Measurements from ENCODE around the gene MIR17HG. TPM values are rescaled to one million over a fixed set of nuclear protein-coding genes. Genes with fewer than 3 reads are reported as not detected.
A peak's percentile ranks its signal among the peaks of the same experiment; 100 is the strongest.

Gene MIR17HG
- polyA plus RNA-seq, 4 donors, result 0.67 to 8.2 (median 1.8) TPM

GRCh38 chr13:91368101-91368500 is 20.6 kb downstream of the MIR17HG start:
- FAIRE-seq, result no peak

DNA sequence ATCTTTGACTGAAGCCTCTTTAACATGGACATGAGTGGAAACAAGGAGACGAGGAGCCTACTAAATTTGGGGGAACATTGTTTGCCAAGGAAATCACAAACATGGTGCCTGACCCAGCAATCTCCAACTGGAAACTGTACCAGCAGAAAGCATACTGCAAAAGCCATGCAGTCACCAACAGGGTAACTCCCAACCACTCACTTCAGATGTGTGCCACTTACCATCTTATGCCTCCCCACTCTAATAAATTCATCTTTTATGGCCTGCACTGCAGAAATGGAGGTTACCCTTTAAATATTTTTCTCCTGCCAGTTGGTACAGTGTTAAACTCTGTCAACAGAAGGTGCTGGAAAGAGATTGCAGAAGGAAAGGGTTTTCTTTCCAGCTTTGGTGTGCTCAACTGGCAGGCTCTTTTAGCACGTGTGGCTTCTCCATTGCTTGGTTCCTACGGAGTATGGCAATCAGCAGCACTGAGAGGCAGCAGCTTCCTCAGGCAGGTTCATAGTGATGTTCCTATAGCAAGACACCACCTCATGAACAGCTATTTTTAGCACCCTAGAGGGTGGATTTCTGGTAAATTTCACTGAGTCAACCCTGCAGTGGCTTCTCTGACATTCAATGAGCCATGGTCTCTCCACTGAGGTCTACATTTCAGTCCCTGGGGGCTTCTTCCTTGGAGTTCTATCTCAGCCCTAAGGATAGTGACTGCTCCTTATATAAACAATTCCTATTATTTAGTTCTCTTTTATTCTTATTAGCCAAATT is 21.4 kb downstream of the MIR17HG start:
- DNase-seq (no peak), FAIRE-seq (no peak)
- Histone ChIP-seq H3K9me3 (ENCODE audit: control insufficient read depth in 2 of 2, insufficient read depth in 1 of 2, low read depth in 1 of 2, low read length in 1 of 2) (no peaks in the 10 kb centered on the region), H3K27me3 (ENCODE audit: control insufficient read depth in 3 of 3, insufficient read depth in 3 of 3, low read length in 3 of 3) (no peaks in the 10 kb centered on the region), H3K27ac (ENCODE audit: low read depth in 1 of 3, low read length in 2 of 3) (no peak overlapping the region), H3K4me3 (ENCODE audit: low read depth in 1 of 3, low read length in 3 of 3) (no peak overlapping the region), H3K36me3 (ENCODE audit: control insufficient read depth in 3 of 3, insufficient read depth in 2 of 3, low read depth in 1 of 3, low read length in 3 of 3) (no peaks in the 10 kb centered on the region), H3K4me1 (ENCODE audit: control insufficient read depth in 3 of 3, insufficient read depth in 2 of 3, low read depth in 1 of 3, low read length in 2 of 3) (peaks cover 0 to 3% (median 0%) of the 10 kb centered on the region in 3 donors)
- WGBS, 3 donors, result 83 to 92% (median 85%) methylated on average over 3 of the region's 3 CpGs

More at GRCh38 chr13:91368101-91368500, 20.6 kb downstream of the MIR17HG start:
- H3K9me3 ChIP-seq (ENCODE audit: control insufficient read depth in 2 of 2, insufficient read depth in 1 of 2, low read depth in 1 of 2, low read length in 1 of 2), result no peaks in the 10 kb centered on the region
- WGBS, 3 donors, result 38 to 97% (median 87%) methylated on average over 1 of the region's 1 CpG
- H3K4me1 ChIP-seq (ENCODE audit: control insufficient read depth in 3 of 3, insufficient read depth in 2 of 3, low read depth in 1 of 3, low read length in 2 of 3), result peaks cover 0 to under 1% (median 0%) of the 10 kb centered on the region in 3 donors
- no peak overlapping the region for H3K4me3 ChIP-seq (ENCODE audit: low read depth in 1 of 3, low read length in 3 of 3)
- no peaks in the 10 kb centered on the region for H3K36me3 ChIP-seq (ENCODE audit: control insufficient read depth in 3 of 3, insufficient read depth in 2 of 3, low read depth in 1 of 3, low read length in 3 of 3)
- no peak for DNase-seq
- H3K27ac ChIP-seq (ENCODE audit: low read depth in 1 of 3, low read length in 2 of 3), result no peak overlapping the region
- no peaks in the 10 kb centered on the region for H3K27me3 ChIP-seq (ENCODE audit: control insufficient read depth in 3 of 3, insufficient read depth in 3 of 3, low read length in 3 of 3)

DNA sequence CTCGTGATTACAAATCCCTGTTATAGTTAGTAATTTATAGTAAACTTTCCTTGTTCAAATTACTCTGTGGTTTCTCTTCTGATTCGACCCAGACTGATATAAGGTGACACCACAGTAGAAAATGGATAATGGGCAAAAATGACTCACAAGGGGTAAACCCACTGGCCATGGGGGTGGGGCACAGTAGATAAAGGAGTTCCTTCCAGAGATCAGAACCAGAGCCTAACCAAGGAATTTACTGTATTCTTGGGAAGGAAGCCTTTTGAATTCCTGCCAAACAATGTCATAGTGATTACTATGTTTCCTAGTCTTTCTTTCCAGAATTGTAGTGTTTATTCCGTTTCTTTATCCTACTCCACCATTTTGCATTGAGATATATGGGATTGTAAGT is 21.9 kb downstream of the MIR17HG start:
- DNase-seq (no peak), FAIRE-seq (no peak)
- no peak overlapping the region for H3K4me3 ChIP-seq (ENCODE audit: low read depth in 1 of 3, low read length in 3 of 3)
- H3K4me1 ChIP-seq (ENCODE audit: control insufficient read depth in 3 of 3, insufficient read depth in 2 of 3, low read depth in 1 of 3, low read length in 2 of 3), result peaks cover 0 to 3% (median 0%) of the 10 kb centered on the region in 3 donors
- no peaks in the 10 kb centered on the region for H3K36me3 ChIP-seq (ENCODE audit: control insufficient read depth in 3 of 3, insufficient read depth in 2 of 3, low read depth in 1 of 3, low read length in 3 of 3)
- WGBS, 3 donors, result 26 to 48% (median 35%) methylated on average over 3 of the region's 3 CpGs
- no peak overlapping the region for H3K27ac ChIP-seq (ENCODE audit: low read depth in 1 of 3, low read length in 2 of 3)
- H3K27me3 ChIP-seq (ENCODE audit: control insufficient read depth in 3 of 3, insufficient read depth in 3 of 3, low read length in 3 of 3), result no peaks in the 10 kb centered on the region
- no peaks in the 10 kb centered on the region for H3K9me3 ChIP-seq (ENCODE audit: control insufficient read depth in 2 of 2, insufficient read depth in 1 of 2, low read depth in 1 of 2, low read length in 1 of 2)

DNA sequence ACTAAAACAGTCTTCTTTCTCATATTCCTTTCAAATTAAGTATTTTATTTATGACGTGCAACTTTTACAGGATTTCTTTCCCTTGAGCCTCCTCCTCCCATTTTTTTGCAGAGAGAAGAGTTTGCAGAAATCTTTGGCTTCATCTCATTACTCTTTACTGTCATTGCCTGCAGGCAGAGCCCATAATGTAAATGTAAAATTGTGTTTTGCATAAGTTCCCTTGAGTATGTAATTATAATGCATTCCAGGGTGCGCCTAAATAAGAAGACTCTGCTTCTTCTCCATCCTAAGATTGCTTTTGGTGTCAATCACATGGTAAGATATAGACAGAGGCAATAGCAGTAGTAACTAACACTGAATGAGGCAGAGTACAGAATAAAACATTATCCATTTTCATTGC is 23.0 kb downstream of the MIR17HG start:
- 90 to 96% (median 93%) methylated on average over 2 of the region's 2 CpGs for WGBS, 3 donors
- H3K27me3 ChIP-seq (ENCODE audit: control insufficient read depth in 3 of 3, insufficient read depth in 3 of 3, low read length in 3 of 3), result no peaks in the 10 kb centered on the region
- DNase-seq (no peak), FAIRE-seq (no peak)
- no peak overlapping the region for H3K27ac ChIP-seq (ENCODE audit: low read depth in 1 of 3, low read length in 2 of 3)
- no peaks in the 10 kb centered on the region for H3K9me3 ChIP-seq (ENCODE audit: control insufficient read depth in 2 of 2, insufficient read depth in 1 of 2, low read depth in 1 of 2, low read length in 1 of 2)
- H3K4me1 ChIP-seq (ENCODE audit: control insufficient read depth in 3 of 3, insufficient read depth in 2 of 3, low read depth in 1 of 3, low read length in 2 of 3), result peaks cover 0 to 3% (median 0%) of the 10 kb centered on the region in 3 donors
- H3K4me3 ChIP-seq (ENCODE audit: low read depth in 1 of 3, low read length in 3 of 3), result no peak overlapping the region
- no peaks in the 10 kb centered on the region for H3K36me3 ChIP-seq (ENCODE audit: control insufficient read depth in 3 of 3, insufficient read depth in 2 of 3, low read depth in 1 of 3, low read length in 3 of 3)

- Histone ChIP-seq H3K27ac (ENCODE audit: low read depth in 1 of 3, low read length in 2 of 3) (peak overlapping the region in 1 of 3 donors; percentile 31), H3K27me3 (ENCODE audit: control insufficient read depth in 3 of 3, insufficient read depth in 3 of 3, low read length in 3 of 3) (no peaks in the 10 kb centered on the region), H3K36me3 (ENCODE audit: control insufficient read depth in 3 of 3, insufficient read depth in 2 of 3, low read depth in 1 of 3, low read length in 3 of 3) (no peaks in the 10 kb centered on the region), H3K4me1 (ENCODE audit: control insufficient read depth in 3 of 3, insufficient read depth in 2 of 3, low read depth in 1 of 3, low read length in 2 of 3) (peaks cover 0 to 3% (median 0%) of the 10 kb centered on the region in 3 donors), H3K4me3 (ENCODE audit: low read depth in 1 of 3, low read length in 3 of 3) (no peak overlapping the region), H3K9me3 (ENCODE audit: control insufficient read depth in 2 of 2, insufficient read depth in 1 of 2, low read depth in 1 of 2, low read length in 1 of 2) (no peaks in the 10 kb centered on the region)
- DNase-seq (peak in 1 of 2 donors; percentile 65), FAIRE-seq (no peak)
- 30 to 66% (median 42%) methylated on average over 3 of the region's 3 CpGs for WGBS, 3 donors
Measured at GRCh38 chr13:91372911-91373310, 25.4 kb downstream of the MIR17HG start.

DNA sequence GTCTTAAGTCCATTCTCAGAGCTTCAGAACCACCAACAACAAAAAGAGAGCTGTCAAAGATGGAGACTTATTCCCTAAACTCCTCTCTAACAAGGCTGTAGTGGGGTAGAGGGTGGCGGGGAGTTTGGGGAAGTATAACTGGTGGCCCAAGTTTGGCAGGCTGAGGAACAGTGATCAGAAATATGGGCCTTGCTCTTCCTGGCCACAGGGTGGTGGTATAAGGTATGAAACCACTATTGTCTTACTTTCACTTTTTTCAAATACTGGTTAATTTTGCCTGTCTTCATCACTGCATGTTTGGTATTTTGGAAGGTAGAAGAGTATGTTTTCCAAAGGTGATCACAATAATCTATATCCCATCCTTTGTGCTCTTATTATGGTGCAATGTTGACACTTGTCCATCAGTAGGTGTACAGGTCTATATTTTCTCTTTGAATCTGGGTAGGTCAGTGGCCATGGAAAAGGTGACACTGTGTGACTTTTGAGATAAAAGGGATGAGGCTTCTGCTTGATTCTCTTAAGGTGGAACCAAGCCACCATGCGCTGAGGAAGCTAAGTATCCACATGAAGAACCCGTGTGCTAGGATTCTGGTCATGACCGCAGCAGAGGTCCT is 27.7 kb downstream of the MIR17HG start:
- no peaks in the 10 kb centered on the region for H3K36me3 ChIP-seq (ENCODE audit: control insufficient read depth in 3 of 3, insufficient read depth in 2 of 3, low read depth in 1 of 3, low read length in 3 of 3)
- 70 to 83% (median 75%) methylated on average over 4 of the region's 4 CpGs for WGBS, 3 donors
- H3K27ac ChIP-seq (ENCODE audit: low read depth in 1 of 3, low read length in 2 of 3), result no peak overlapping the region
- H3K4me1 ChIP-seq (ENCODE audit: control insufficient read depth in 3 of 3, insufficient read depth in 2 of 3, low read depth in 1 of 3, low read length in 2 of 3), result peaks cover 0 to 3% (median 0%) of the 10 kb centered on the region in 3 donors
- H3K9me3 ChIP-seq (ENCODE audit: control insufficient read depth in 2 of 2, insufficient read depth in 1 of 2, low read depth in 1 of 2, low read length in 1 of 2), result no peaks in the 10 kb centered on the region
- FAIRE-seq (no peak), DNase-seq (no peak)
- H3K27me3 ChIP-seq (ENCODE audit: control insufficient read depth in 3 of 3, insufficient read depth in 3 of 3, low read length in 3 of 3), result no peaks in the 10 kb centered on the region
- no peak overlapping the region for H3K4me3 ChIP-seq (ENCODE audit: low read depth in 1 of 3, low read length in 3 of 3)

- Histone ChIP-seq H3K27ac (ENCODE audit: low read depth in 1 of 3, low read length in 2 of 3) (no peak overlapping the region), H3K27me3 (ENCODE audit: control insufficient read depth in 3 of 3, insufficient read depth in 3 of 3, low read length in 3 of 3) (no peaks in the 10 kb centered on the region), H3K4me3 (ENCODE audit: low read depth in 1 of 3, low read length in 3 of 3) (no peak overlapping the region), H3K36me3 (ENCODE audit: control insufficient read depth in 3 of 3, insufficient read depth in 2 of 3, low read depth in 1 of 3, low read length in 3 of 3) (no peaks in the 10 kb centered on the region), H3K9me3 (ENCODE audit: control insufficient read depth in 2 of 2, insufficient read depth in 1 of 2, low read depth in 1 of 2, low read length in 1 of 2) (no peaks in the 10 kb centered on the region), H3K4me1 (ENCODE audit: control insufficient read depth in 3 of 3, insufficient read depth in 2 of 3, low read depth in 1 of 3, low read length in 2 of 3) (no peaks in the 10 kb centered on the region)
- FAIRE-seq, result no peak
- no peak for DNase-seq
Measured at GRCh38 chr13:91381371-91381770, 33.9 kb downstream of the MIR17HG start.

- H3K4me3 ChIP-seq (ENCODE audit: low read depth in 1 of 3, low read length in 3 of 3), result no peak overlapping the region
- no peak overlapping the region for H3K27ac ChIP-seq (ENCODE audit: low read depth in 1 of 3, low read length in 2 of 3)
- no peak for FAIRE-seq
- no peaks in the 10 kb centered on the region for H3K4me1 ChIP-seq (ENCODE audit: control insufficient read depth in 3 of 3, insufficient read depth in 2 of 3, low read depth in 1 of 3, low read length in 2 of 3)
- 58 to 71% (median 69%) methylated on average over 4 of the region's 4 CpGs for WGBS, 3 donors
- no peaks in the 10 kb centered on the region for H3K27me3 ChIP-seq (ENCODE audit: control insufficient read depth in 3 of 3, insufficient read depth in 3 of 3, low read length in 3 of 3)
- no peaks in the 10 kb centered on the region for H3K9me3 ChIP-seq (ENCODE audit: control insufficient read depth in 2 of 2, insufficient read depth in 1 of 2, low read depth in 1 of 2, low read length in 1 of 2)
- no peaks in the 10 kb centered on the region for H3K36me3 ChIP-seq (ENCODE audit: control insufficient read depth in 3 of 3, insufficient read depth in 2 of 3, low read depth in 1 of 3, low read length in 3 of 3)
- DNase-seq, result no peak
Measured at GRCh38 chr13:91383836-91384235, 36.3 kb downstream of the MIR17HG start.
